ENCODE measurements around the gene MYO10. TPM values are rescaled to one million over a fixed set of nuclear protein-coding genes. Genes with fewer than 3 reads are reported as not detected.

Gene MYO10
- polyA plus RNA-seq, 3 donors, result 0.23 to 1.1 (median 0.35) TPM

- H3K27ac ChIP-seq (ENCODE audit: low read depth in 1 of 2, low read length in 2 of 2), result no peak overlapping the region
- H2AFZ ChIP-seq (ENCODE audit: insufficient read depth, low read depth, low read length, poor library complexity, severe bottlenecking), result no peak overlapping the region
- no peaks in the 10 kb centered on the region for H3K4me1 ChIP-seq (ENCODE audit: control insufficient read depth in 1 of 2, insufficient read depth in 2 of 2, low read length in 2 of 2)
- H3K4me1 Mint-ChIP-seq, result no peaks in the 10 kb centered on the region
- no peak overlapping the region for H3K9ac ChIP-seq (ENCODE audit: insufficient read depth, low read length, poor library complexity, severe bottlenecking)
- H4K20me1 ChIP-seq (ENCODE audit: insufficient read depth, low read length), result no peaks in the 10 kb centered on the region
- no peak overlapping the region for H3K4me3 Mint-ChIP-seq
- TF ChIP-seq CTCF (IDR thresholded peaks at IDR 0.05), result no peak
- H3K27me3 ChIP-seq (ENCODE audit: control insufficient read depth in 2 of 2, insufficient read depth in 2 of 2, low read length in 2 of 2), result no peaks in the 10 kb centered on the region
- WGBS (ENCODE audit: insufficient coverage), result 97% methylated on average over 4 of the region's 4 CpGs
- H3K36me3 ChIP-seq (replicated peaks in 1 of 2; ENCODE audit: control insufficient read depth in 1 of 2, insufficient read depth in 2 of 2, low read length in 2 of 2), result no peaks in the 10 kb centered on the region
- peaks cover 7 to 11% (median 8%) of the 10 kb centered on the region in 7 donors for H3K9me3 Mint-ChIP-seq
- no peak overlapping the region for H3K4me2 ChIP-seq (replicated peaks; ENCODE audit: extremely low read depth, low read length, poor library complexity, severe bottlenecking)
- no peak overlapping the region for H3K27ac Mint-ChIP-seq
- no peaks in the 10 kb centered on the region for H3K79me2 ChIP-seq (ENCODE audit: insufficient read depth, low read length)
- DNase-seq, result no peak
- no peaks in the 10 kb centered on the region for H3K36me3 Mint-ChIP-seq
- H3K9me3 ChIP-seq (replicated peaks in 1 of 2; ENCODE audit: control insufficient read depth in 1 of 2, insufficient read depth in 1 of 2, low read length in 2 of 2), result peaks cover 0 to 6% of the 10 kb centered on the region in 2 donors
- H3K27me3 Mint-ChIP-seq (ENCODE audit: low read depth in 3 of 3), result peaks cover 1 to 3% (median 2%) of the 10 kb centered on the region in 3 donors
- H3K4me3 ChIP-seq (replicated peaks in 1 of 3; ENCODE audit: low read depth in 2 of 3, low read length in 3 of 3), result no peak overlapping the region
- intact Hi-C loops (cut with micrococcal nuclease), result no loop called here
Measured at GRCh38 chr5:16639206-16639605, 296.9 kb downstream of the MYO10 start.

GRCh38 chr5:16628376-16628775, 307.7 kb downstream of the MYO10 start:
- Mint-ChIP-seq H3K4me3 (no peak overlapping the region), H3K4me1 (peaks cover 62% of the 10 kb centered on the region), H3K9me3 (peaks cover 0 to 2% (median 2%) of the 10 kb centered on the region in 7 donors), H3K36me3 (no peaks in the 10 kb centered on the region), H3K27me3 (ENCODE audit: low read depth in 3 of 3) (peaks cover 0 to 2% (median 0%) of the 10 kb centered on the region in 3 donors), H3K27ac (peak overlapping the region in 6 of 7 donors; percentile 46 to 97 (median 94))
- no peak for DNase-seq
- H3K27me3 ChIP-seq (ENCODE audit: control insufficient read depth in 2 of 2, insufficient read depth in 2 of 2, low read length in 2 of 2), result no peaks in the 10 kb centered on the region
- WGBS (ENCODE audit: insufficient coverage), result 88% methylated on average over 1 of the region's 3 CpGs
- H3K9me3 ChIP-seq (replicated peaks in 1 of 2; ENCODE audit: control insufficient read depth in 1 of 2, insufficient read depth in 1 of 2, low read length in 2 of 2), result no peaks in the 10 kb centered on the region
- H3K9ac ChIP-seq (ENCODE audit: insufficient read depth, low read length, poor library complexity, severe bottlenecking), result no peak overlapping the region
- H3K79me2 ChIP-seq (ENCODE audit: insufficient read depth, low read length), result no peaks in the 10 kb centered on the region
- intact Hi-C loops (cut with micrococcal nuclease), result loop anchor here (10.0 kb wide), 3 partner anchors 164 to 486 kb away; partner anchors contain the start of gene ZNF622 (in 1 of the 2)
- no peak overlapping the region for H3K4me3 ChIP-seq (replicated peaks in 1 of 3; ENCODE audit: low read depth in 2 of 3, low read length in 3 of 3)
- H3K27ac ChIP-seq (ENCODE audit: low read depth in 1 of 2, low read length in 2 of 2), result no peak overlapping the region
- no peaks in the 10 kb centered on the region for H3K36me3 ChIP-seq (replicated peaks in 1 of 2; ENCODE audit: control insufficient read depth in 1 of 2, insufficient read depth in 2 of 2, low read length in 2 of 2)
- no peak overlapping the region for H3K4me2 ChIP-seq (replicated peaks; ENCODE audit: extremely low read depth, low read length, poor library complexity, severe bottlenecking)
- H2AFZ ChIP-seq (ENCODE audit: insufficient read depth, low read depth, low read length, poor library complexity, severe bottlenecking), result no peak overlapping the region
- no peak for TF ChIP-seq CTCF (IDR thresholded peaks at IDR 0.05)
- H4K20me1 ChIP-seq (ENCODE audit: insufficient read depth, low read length), result no peaks in the 10 kb centered on the region
- peaks cover 61 to 64% of the 10 kb centered on the region in 2 donors for H3K4me1 ChIP-seq (ENCODE audit: control insufficient read depth in 1 of 2, insufficient read depth in 2 of 2, low read length in 2 of 2)
